Fibroblast of lung (primary cell): ENCODE data around the gene WDR87. TPM values are rescaled to one million over a fixed set of nuclear protein-coding genes. Genes with fewer than 3 reads are reported as not detected.

ENCODE experiments used
- DNase-seq, 2 donors: peaks; one replicate each; pipeline versions ENCODE4 v3.0.0 to v3.0.0-alpha.2; 2010; ENCODE audit warnings: low read depth in 2 of 2
- H2AFZ ChIP-seq: 2 replicates; pipeline ENCODE4 v1.5.1; 2012; ENCODE audit warnings: low read length, control low read depth, inconsistent platforms
- H3K27ac ChIP-seq: 2 replicates; pipeline ENCODE4 v1.5.1; 2011; ENCODE audit warnings: low read length, control low read depth; ENCODE audit not compliant: insufficient read depth
- H3K27me3 ChIP-seq: 2 replicates; pipeline ENCODE4 v1.5.1; 2011; ENCODE audit warnings: mild to moderate bottlenecking, low read length; ENCODE audit not compliant: control insufficient read depth, insufficient read depth
- H3K36me3 ChIP-seq: 2 replicates; pipeline ENCODE4 v1.5.1; 2011; ENCODE audit warnings: low read length; ENCODE audit not compliant: control insufficient read depth, insufficient read depth
- H3K4me1 ChIP-seq: 2 replicates; pipeline ENCODE4 v1.5.1; 2011; ENCODE audit warnings: low read length; ENCODE audit not compliant: control insufficient read depth, insufficient read depth; ENCODE audit errors: extremely low read depth
- H3K4me2 ChIP-seq: 2 replicates; pipeline ENCODE4 v1.5.1; 2011; ENCODE audit warnings: low read length, control low read depth; ENCODE audit not compliant: insufficient read depth; ENCODE audit errors: extremely low read depth
- H3K4me3 ChIP-seq, 4 experiments: fragments of 200-600 bp in 1 of 4; sonication (generic) in 1 of 4; replicated peaks in 1 of 4; 2 replicates each; pipeline ENCODE4 v1.5.1; 2011 to 2016; ENCODE audit warnings: low read length in 4 of 4, low read depth in 3 of 4, mild to moderate bottlenecking in 3 of 4, control low read depth in 2 of 4, inconsistent platforms in 1 of 4, mixed read lengths in 1 of 4; ENCODE audit not compliant: insufficient read depth in 1 of 4; ENCODE audit errors: control extremely low read depth in 1 of 4
- H3K79me2 ChIP-seq: 2 replicates; pipeline ENCODE4 v1.5.1; 2012; ENCODE audit warnings: mild to moderate bottlenecking, low read length, inconsistent platforms; ENCODE audit not compliant: control insufficient read depth, insufficient read depth
- H3K9ac ChIP-seq: 2 replicates; pipeline ENCODE4 v1.5.1; 2011; ENCODE audit warnings: mild to moderate bottlenecking, low read length, control low read depth; ENCODE audit not compliant: insufficient read depth
- H3K9me3 ChIP-seq: 2 replicates; pipeline ENCODE4 v1.5.1; 2012; ENCODE audit warnings: low read depth, low read length; ENCODE audit not compliant: control insufficient read depth, insufficient read depth
- H4K20me1 ChIP-seq: 2 replicates; pipeline ENCODE4 v1.5.1; 2011; ENCODE audit warnings: low read length; ENCODE audit not compliant: control insufficient read depth, insufficient read depth; ENCODE audit errors: extremely low read depth
- EZH2 ChIP-seq: IDR thresholded peaks from 2 replicates; pipeline ENCODE4 v1.5.1; 2012; ENCODE audit warnings: low read length, control low read depth, mild to moderate bottlenecking; ENCODE audit errors: missing control alignments
- polyA plus RNA-seq, 2 donors: library from polyadenylated mRNA; depleted of rRNA in 1 of 2; stranded (reverse) in 1 of 2; unstranded in 1 of 2; fragments of >200 nt; gene quantifications; 2 replicates each; pipeline ENCODE4 v1.2.1, GENCODE V29; 2011 to 2012; ENCODE audit warnings: missing spikeins in 1 of 2
- total RNA-seq: library from RNA; depleted of rRNA; stranded (reverse); fragments of >200 nt; gene quantifications from 2 replicates; pipeline ENCODE4 v1.2.1, GENCODE V29; 2014
- TF ChIP-seq, protein P1 (sequence below), 2 donors: IDR thresholded peaks in 1 of 2; conservative IDR thresholded peaks in 1 of 2; 1 replicate in 1 of 2; 2 replicates in 1 of 2; pipeline ENCODE4 v1.5.1; 2011 to 2012; ENCODE audit warnings: low read length in 2 of 2, control low read depth in 1 of 2, inconsistent platforms in 1 of 2, low read depth in 1 of 2, mild to moderate bottlenecking in 1 of 2

The WDR87 gene
- total and polyA plus RNA-seq, 2 donors (not counting 1 experiment from before 2014, with no cell fraction given) = not detected

DNA sequence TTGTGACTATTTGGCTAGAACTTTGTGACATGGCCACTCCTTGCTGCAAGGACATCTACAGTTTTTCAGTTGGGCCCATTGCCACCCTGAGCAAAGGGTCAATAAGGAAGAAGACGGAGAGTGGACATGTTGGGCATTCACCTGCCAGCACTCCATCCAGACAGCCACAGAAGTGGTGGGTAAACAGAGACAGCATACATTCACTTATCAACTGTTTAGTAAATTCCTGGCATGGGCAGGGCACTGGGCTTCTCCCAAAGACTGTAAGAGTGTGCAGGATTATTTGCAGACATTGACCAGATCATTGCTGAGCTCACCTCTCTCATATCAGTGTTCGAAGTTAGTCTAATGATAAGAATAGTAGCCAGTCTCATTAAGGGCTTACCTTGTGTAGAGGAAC lies 29.8 kb upstream of the WDR87 start:
- DNase-seq = no peak
- H3K4me1 ChIP-seq = peaks cover 3% of the 10 kb centered on the region
- no peak overlapping the region for H3K27ac ChIP-seq
- H4K20me1 ChIP-seq = no peaks in the 10 kb centered on the region
- H3K27me3 ChIP-seq = no peaks in the 10 kb centered on the region
- H3K4me3 ChIP-seq = no peak overlapping the region
- H3K4me2 ChIP-seq = no peak overlapping the region
- H3K9me3 ChIP-seq = no peaks in the 10 kb centered on the region
- no peak overlapping the region for H2AFZ ChIP-seq
- no peak overlapping the region for H3K9ac ChIP-seq
- H3K36me3 ChIP-seq = no peaks in the 10 kb centered on the region
- H3K79me2 ChIP-seq = peaks cover 17% of the 10 kb centered on the region
- TF ChIP-seq, protein P1, sequence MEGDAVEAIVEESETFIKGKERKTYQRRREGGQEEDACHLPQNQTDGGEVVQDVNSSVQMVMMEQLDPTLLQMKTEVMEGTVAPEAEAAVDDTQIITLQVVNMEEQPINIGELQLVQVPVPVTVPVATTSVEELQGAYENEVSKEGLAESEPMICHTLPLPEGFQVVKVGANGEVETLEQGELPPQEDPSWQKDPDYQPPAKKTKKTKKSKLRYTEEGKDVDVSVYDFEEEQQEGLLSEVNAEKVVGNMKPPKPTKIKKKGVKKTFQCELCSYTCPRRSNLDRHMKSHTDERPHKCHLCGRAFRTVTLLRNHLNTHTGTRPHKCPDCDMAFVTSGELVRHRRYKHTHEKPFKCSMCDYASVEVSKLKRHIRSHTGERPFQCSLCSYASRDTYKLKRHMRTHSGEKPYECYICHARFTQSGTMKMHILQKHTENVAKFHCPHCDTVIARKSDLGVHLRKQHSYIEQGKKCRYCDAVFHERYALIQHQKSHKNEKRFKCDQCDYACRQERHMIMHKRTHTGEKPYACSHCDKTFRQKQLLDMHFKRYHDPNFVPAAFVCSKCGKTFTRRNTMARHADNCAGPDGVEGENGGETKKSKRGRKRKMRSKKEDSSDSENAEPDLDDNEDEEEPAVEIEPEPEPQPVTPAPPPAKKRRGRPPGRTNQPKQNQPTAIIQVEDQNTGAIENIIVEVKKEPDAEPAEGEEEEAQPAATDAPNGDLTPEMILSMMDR (conservative IDR thresholded peaks at IDR 0.05 in 1 of 2, IDR thresholded peaks at IDR 0.05 in 1 of 2; ENCODE audit: low read depth in 1 of 2, low read length in 2 of 2) = no peak
- no peak for TF ChIP-seq EZH2

DNA sequence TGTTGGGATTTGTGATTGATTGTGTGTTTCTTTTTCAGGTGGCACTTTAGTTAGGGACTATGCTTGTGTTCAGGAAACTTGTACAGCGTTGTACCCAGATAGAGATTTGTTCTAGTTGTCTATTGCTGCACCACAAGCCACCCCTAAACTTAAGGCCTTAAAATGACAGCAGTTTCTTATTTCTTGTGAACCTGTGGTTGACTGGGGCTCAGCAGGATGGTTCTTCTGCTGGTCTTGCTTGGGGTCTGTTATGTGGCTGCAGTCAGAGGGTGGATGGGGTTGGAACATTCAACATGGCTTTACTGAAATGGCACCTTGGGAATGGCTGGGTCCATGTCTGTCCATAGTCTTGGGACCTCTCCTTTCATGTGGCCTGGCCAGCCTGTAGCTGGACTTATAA lies 28.9 kb upstream of the WDR87 start:
- H4K20me1 ChIP-seq = no peaks in the 10 kb centered on the region
- TF ChIP-seq, protein P1 (conservative IDR thresholded peaks at IDR 0.05 in 1 of 2, IDR thresholded peaks at IDR 0.05 in 1 of 2; ENCODE audit: low read depth in 1 of 2, low read length in 2 of 2) = no peak
- TF ChIP-seq EZH2 = no peak

DNA sequence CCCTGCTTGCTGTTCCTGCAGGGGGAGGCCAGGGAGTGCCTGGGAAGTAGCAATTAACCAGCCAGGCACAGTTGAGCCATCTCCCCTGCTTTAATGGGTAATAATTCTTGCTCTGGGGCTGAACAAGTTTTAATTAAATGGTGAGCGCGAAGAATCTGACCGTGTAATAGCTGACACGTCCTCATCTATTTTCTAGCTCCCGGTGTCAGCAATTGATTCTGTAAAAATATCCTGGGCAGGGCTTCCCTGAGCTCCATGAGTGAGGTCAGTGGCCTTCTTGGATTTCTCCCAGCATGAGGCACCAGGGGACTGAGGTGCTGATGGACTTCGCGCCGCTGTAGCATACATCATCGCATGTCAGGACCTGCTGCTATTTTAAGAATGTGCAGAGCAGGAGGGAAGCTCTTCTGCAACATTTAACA lies 27.6 kb upstream of the WDR87 start:
- peaks cover 21% of the 10 kb centered on the region for H3K79me2 ChIP-seq
- peak in 1 of 2 donors; percentile 86 for DNase-seq
- no peak overlapping the region for H3K4me2 ChIP-seq

More for the DNA sequence above, 28.9 kb upstream of the WDR87 start:
- H3K4me1 ChIP-seq = peaks cover 3% of the 10 kb centered on the region
- peaks cover 19% of the 10 kb centered on the region for H3K79me2 ChIP-seq
- H3K36me3 ChIP-seq = no peaks in the 10 kb centered on the region
- no peaks in the 10 kb centered on the region for H3K9me3 ChIP-seq
- no peak overlapping the region for H3K27ac ChIP-seq
- no peaks in the 10 kb centered on the region for H3K27me3 ChIP-seq
- no peak overlapping the region for H2AFZ ChIP-seq
- no peak for DNase-seq
- H3K4me3 ChIP-seq = no peak overlapping the region
- H3K9ac ChIP-seq = no peak overlapping the region
- H3K4me2 ChIP-seq = no peak overlapping the region

More for the DNA sequence above, 27.6 kb upstream of the WDR87 start:
- Histone ChIP-seq H4K20me1 (no peaks in the 10 kb centered on the region), H3K36me3 (no peaks in the 10 kb centered on the region), H3K4me3 (no peak overlapping the region), H3K27ac (no peak overlapping the region), H3K9me3 (no peaks in the 10 kb centered on the region), H3K4me1 (peaks cover 3% of the 10 kb centered on the region), H2AFZ (no peak overlapping the region), H3K9ac (no peak overlapping the region), H3K27me3 (no peaks in the 10 kb centered on the region)
- TF ChIP-seq, protein P1 (conservative IDR thresholded peaks at IDR 0.05 in 1 of 2, IDR thresholded peaks at IDR 0.05 in 1 of 2; ENCODE audit: low read depth in 1 of 2, low read length in 2 of 2) = no peak
- TF ChIP-seq EZH2 = no peak
